ENCODE data around the gene TRPV3. TPM values are rescaled to one million over a fixed set of nuclear protein-coding genes. Genes with fewer than 3 reads are reported as not detected.

The TRPV3 gene
- total RNA-seq (ENCODE audit: low replicate concordance), result 1.5 and 1.9 TPM in 2 replicates

GRCh38 chr17:3557768-3558583, at the start of gene TRPV3:
Gene TRPV3, minus strand, starts transcription at chr17:3557812. Its CDS starts 2,962 bp downstream, at chr17:3554850.
- peak; percentile 56 for DNase-seq (ENCODE audit: low read depth)
- no peak for TF ChIP-seq CTCF (IDR thresholded peaks at IDR 0.05; ENCODE audit: insufficient read depth, low read length)
- H3K4me3 ChIP-seq (ENCODE audit: low read depth, low read length), result no peak within 1 kb of the TSS

GRCh38 chr17:3603870-3604259, 46.3 kb upstream of the TRPV3 start:
- no peak overlapping the region for H3K4me3 ChIP-seq (ENCODE audit: low read depth, low read length)
- no peak for TF ChIP-seq CTCF (IDR thresholded peaks at IDR 0.05; ENCODE audit: insufficient read depth, low read length)
- DNase-seq (ENCODE audit: low read depth), result no peak

GRCh38 chr17:3603119-3603869, 45.7 kb upstream of the TRPV3 start:
- peak; percentile 38 for DNase-seq (ENCODE audit: low read depth)
- no peak for TF ChIP-seq CTCF (IDR thresholded peaks at IDR 0.05; ENCODE audit: insufficient read depth, low read length)
- no peak overlapping the region for H3K4me3 ChIP-seq (ENCODE audit: low read depth, low read length)

- TF ChIP-seq CTCF (IDR thresholded peaks at IDR 0.05; ENCODE audit: insufficient read depth, low read length), result peak; percentile 47
- DNase-seq (ENCODE audit: low read depth), result peak; percentile 36
- H3K4me3 ChIP-seq (ENCODE audit: low read depth, low read length), result no peak overlapping the region
These were observed 44.9 kb upstream of the TRPV3 start for GRCh38 chr17:3602499-3602898.

GRCh38 chr17:3600529-3601205, 43.1 kb upstream of the TRPV3 start:
- TF ChIP-seq CTCF (IDR thresholded peaks at IDR 0.05; ENCODE audit: insufficient read depth, low read length), result no peak
- DNase-seq (ENCODE audit: low read depth), result no peak
- no peak overlapping the region for H3K4me3 ChIP-seq (ENCODE audit: low read depth, low read length)

GRCh38 chr17:3598078-3598477, 40.5 kb upstream of the TRPV3 start:
- no peak for TF ChIP-seq CTCF (IDR thresholded peaks at IDR 0.05; ENCODE audit: insufficient read depth, low read length)
- no peak overlapping the region for H3K4me3 ChIP-seq (ENCODE audit: low read depth, low read length)
- no peak for DNase-seq (ENCODE audit: low read depth)
